SIG-M5 treated with dmso at 0.1 percent for 504 hours (cell line): ENCODE measurements around the gene TNXB.
"Not testable (repeated sequence)": the region's sequence is repeated elsewhere in the genome, so short reads cannot be mapped to it uniquely, and the experiment has no call there.

Experiments
- DNase-seq: peaks from one replicate; lab custom pipeline; 2025; ENCODE audit not compliant: unreplicated experiment; lab: John Stamatoyannopoulos, UW

The TNXB gene

DNA sequence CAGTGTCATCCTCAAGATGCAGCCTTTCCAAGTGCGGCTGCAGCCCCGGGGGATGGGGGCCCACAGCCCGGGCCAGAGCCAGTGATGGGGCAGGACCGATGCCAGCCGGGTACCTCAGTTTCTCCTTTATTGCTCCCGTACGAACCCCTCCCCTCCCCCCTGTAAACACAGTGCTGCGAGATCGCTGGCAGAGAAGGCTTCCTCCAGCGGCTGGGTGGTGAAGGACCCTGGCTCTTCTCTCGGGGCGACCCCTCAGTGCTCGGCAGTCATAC, 68.2 kb downstream of the TNXB start:
- not testable (repeated sequence) for DNase-seq

DNA sequence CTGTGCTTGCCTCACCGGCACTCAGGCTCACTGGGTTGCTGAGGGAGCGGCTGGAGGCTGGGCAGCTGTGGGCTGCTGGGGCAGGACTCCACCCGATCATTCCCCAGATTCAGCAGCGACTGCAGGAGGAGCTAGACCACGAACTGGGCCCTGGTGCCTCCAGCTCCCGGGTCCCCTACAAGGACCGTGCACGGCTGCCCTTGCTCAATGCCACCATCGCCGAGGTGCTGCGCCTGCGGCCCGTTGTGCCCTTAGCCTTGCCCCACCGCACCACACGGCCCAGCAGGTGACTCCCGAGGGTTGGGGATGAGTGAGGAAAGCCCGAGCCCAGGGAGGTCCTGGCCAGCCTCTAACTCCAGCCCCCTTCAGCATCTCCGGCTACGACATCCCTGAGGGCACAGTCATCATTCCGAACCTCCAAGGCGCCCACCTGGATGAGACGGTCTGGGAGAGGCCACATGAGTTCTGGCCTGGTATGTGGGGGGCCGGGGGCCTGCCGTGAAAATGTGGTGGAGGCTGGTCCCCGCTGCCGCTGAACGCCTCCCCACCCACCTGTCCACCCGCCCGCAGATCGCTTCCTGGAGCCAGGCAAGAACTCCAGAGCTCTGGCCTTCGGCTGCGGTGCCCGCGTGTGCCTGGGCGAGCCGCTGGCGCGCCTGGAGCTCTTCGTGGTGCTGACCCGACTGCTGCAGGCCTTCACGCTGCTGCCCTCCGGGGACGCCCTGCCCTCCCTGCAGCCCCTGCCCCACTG, 68.7 kb downstream of the TNXB start:
- DNase-seq: not testable (repeated sequence)

GRCh38 chr6:32039321-32040274, 69.5 kb downstream of the TNXB start:
- DNase-seq: not testable (repeated sequence)

DNA sequence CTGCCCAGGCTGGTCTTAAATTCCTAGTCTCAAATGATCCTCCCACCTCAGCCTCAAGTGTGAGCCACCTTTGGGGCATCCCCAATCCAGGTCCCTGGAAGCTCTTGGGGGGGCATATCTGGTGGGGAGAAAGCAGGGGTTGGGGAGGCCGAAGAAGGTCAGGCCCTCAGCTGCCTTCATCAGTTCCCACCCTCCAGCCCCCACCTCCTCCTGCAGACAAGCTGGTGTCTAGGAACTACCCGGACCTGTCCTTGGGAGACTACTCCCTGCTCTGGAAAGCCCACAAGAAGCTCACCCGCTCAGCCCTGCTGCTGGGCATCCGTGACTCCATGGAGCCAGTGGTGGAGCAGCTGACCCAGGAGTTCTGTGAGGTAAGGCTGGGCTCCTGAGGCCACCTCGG, 70.3 kb downstream of the TNXB start:
- DNase-seq: not testable (repeated sequence)

- not testable (repeated sequence) for DNase-seq
These were observed 71.3 kb downstream of the TNXB start, which contains the start of gene CYP21A2 for GRCh38 chr6:32037598-32038524. Gene CYP21A2 (plus strand): TSS chr6:32038415. CDS start chr6:32038423, 8 bp downstream.

GRCh38 chr6:32037136-32037535, 72.0 kb downstream of the TNXB start:
- not testable (repeated sequence) for DNase-seq

DNA sequence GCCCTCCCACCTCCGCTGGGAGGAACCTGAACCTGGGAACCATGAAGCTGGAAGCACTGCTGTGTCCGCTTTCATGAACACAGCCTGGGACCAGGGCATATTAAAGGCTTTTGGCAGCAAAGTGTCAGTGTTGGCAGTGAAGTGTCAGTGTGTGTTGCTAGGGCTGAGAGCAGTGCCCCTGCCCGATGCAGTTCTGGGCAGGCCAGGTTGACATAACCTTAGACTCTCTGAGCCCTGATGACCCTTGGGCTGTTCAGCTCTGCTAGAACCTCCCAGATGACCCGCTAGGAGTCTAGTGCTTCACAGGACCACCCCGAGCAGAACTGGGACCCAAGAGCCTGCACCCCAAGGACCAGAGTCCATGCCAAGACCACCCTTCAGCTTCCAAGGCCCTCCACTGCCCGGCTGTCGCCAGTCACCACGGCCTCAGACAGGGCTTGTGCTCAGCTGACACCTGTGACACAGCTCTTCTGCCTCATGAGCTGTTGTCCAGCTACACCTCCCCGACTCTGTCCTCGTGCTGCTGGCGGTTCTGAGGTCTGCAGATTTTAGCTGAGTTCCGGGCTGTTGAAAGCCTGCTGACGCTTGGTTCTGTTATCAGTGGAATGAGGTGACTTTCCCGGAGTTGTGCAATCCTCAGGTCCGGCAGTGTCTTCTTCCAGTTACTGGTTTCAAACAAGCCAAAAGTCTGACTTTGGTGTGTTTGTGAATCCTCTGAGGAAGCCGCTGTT, 73.7 kb downstream of the TNXB start:
- not testable (repeated sequence) for DNase-seq

DNA sequence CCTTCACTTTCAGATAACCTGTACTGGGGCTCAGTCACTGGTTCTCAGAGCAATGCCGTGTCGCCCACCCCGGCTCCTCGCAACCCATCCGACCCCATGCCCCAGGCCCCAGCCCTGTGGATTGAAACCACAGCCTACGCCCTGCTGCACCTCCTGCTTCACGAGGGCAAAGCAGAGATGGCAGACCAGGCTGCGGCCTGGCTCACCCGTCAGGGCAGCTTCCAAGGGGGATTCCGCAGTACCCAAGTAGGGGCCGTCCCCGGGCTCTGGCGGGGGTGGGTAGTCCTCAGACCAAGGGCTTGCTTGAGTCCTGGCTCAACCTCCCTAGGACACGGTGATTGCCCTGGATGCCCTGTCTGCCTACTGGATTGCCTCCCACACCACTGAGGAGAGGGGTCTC, 79.6 kb downstream of the TNXB start:
- not testable (repeated sequence) for DNase-seq

DNA sequence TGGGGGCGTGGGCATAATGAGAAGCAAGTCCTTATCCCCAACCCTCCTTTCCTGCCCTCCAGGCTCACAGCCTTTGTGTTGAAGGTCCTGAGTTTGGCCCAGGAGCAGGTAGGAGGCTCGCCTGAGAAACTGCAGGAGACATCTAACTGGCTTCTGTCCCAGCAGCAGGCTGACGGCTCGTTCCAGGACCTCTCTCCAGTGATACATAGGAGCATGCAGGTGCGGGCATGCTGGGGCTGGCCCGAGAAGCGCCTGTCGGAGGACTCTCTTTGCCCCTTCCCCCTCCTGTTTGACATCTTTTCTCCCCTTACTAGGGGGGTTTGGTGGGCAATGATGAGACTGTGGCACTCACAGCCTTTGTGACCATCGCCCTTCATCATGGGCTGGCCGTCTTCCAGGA, 80.5 kb downstream of the TNXB start:
- not testable (repeated sequence) for DNase-seq

DNA sequence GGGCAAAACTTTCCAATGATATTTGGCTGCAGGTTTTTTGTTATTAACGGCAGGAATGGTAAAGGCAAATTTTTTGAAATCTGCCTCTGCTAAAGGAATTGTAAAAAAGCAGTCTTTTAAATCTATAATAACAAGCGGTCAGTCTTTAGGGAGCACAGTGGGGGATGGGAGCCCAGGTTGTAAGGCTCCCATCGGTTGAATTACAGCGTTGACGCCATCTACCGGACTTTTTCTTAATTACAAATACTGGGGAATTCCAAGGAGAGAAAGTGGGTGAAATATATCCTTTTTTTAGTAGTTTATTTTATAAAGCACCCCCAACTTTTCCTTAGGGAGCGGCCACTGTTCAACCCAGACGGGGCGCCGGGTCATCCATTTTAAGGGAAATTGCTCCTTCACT, 87.0 kb downstream of the TNXB start:
- DNase-seq: not testable (repeated sequence)

DNA sequence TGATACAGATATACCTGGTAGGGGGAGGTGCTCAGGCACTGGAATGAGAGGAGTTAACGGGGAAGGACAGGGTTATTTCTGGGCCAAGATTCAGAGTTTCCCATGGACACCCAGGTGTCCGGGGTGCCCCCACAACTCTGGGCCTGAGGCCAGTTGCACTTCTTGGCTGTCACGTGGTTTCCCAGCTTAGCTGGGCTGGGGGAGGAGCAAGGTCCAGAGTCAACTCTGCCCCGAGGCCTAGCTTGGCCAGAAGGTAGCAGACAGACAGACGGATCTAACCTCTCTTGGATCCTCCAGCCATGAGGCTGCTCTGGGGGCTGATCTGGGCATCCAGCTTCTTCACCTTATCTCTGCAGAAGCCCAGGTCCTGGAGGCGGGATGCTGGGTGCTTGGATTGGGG, 94.6 kb downstream of the TNXB start, which contains the start of gene C4B:
Gene C4B, plus strand, starts transcription at position 249 of the 400 bp plus-strand sequence. Its CDS starts 51 bp downstream, at position 300.
- DNase-seq: not testable (repeated sequence)

DNA sequence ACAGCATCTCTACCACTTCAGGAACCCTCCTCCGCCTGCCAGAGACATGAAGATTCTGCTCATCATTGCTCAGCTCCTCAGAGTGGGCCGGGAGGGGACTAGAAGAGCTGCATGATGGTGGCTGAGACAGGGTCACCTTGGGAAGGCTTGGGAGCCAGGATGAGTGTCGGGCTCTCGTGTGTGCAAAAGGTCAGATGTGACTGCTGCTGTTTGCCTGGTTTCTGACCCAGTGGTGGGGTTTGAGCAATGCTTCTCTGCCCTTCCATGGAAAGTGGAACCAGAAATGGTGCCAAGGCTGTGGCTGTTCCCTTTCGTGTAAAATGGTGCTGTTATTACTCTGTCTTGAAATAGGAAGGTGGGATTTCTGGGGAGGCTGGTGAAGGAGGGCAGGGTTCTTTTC, 95.4 kb downstream of the TNXB start:
- not testable (repeated sequence) for DNase-seq

DNA sequence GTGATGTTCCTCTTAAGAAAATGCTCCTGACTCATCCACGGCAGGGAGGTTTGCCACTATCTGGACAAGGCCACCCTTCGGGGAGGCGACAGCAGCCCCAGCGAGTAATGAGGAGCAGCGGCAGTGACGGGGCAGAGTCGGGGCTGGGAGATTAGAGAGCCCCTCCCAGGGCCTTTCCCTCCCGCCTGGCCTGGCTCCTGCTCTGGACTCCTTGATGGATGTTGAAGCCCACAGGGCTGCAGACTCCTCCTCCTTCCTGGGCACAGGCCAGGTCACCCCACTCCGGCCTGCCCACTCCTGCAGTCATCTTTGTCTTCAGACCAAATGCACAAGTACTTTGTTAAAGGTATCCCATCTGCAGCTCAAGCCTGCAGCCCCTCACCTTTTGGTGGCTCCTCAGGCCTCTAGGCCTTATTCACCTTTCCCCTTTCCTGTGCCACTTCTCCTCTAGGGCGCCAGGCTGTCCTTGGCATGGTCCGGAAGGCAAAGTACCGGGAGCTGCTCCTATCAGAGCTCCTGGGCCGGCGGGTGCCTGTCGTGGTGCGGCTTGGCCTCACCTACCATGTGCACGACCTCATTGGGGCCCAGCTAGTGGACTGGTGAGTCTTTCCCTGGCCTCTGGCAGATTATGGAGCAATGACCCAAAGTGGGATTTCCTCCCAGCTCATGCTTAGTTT, 96.1 kb downstream of the TNXB start:
- DNase-seq: not testable (repeated sequence)

DNA sequence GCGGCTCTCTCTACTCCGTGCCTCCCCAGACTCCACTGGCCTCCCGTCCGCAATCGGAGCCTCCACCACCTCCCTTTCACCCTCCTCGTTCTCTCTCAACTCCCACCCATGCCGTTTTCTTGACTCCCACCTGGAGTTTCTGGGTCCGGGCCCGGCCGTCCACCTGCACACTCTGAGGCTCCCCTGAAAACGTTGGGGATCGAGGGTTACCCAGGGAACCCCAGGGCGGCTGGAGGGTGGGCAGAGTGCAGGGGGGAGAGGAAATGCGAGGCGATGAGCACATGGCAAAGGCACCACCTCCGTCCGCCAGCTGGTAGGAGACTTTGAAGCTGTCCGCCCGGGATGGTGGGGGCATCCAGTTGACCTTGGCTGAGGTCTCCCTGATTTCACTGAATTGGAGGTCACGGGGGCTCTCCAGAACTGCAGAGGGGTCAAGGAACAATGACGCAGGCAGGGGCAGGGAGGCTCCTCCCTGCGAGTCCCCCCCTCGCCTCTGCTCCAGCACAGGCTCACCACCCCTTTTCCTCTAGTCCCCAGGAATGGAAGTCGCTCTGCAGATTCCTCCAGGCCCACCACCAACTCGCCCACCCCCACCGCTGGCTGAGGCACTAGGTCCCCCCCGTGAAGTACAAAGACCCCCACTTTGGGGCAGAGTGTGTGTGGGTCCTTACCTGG, 98.1 kb downstream of the TNXB start:
- not testable (repeated sequence) for DNase-seq

- DNase-seq: not testable (repeated sequence)
These were observed 99.6 kb downstream of the TNXB start for GRCh38 chr6:32009537-32009936.

- not testable (repeated sequence) for DNase-seq
These were observed 100.5 kb downstream of the TNXB start for GRCh38 chr6:32008616-32009015.

DNA sequence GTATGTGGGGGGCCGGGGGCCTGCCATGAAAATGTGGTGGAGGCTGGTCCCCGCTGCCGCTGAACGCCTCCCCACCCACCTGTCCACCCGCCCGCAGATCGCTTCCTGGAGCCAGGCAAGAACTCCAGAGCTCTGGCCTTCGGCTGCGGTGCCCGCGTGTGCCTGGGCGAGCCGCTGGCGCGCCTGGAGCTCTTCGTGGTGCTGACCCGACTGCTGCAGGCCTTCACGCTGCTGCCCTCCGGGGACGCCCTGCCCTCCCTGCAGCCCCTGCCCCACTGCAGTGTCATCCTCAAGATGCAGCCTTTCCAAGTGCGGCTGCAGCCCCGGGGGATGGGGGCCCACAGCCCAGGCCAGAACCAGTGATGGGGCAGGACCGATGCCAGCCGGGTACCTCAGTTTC, 101.1 kb downstream of the TNXB start:
- DNase-seq: not testable (repeated sequence)

GRCh38 chr6:32007086-32007485, 102.1 kb downstream of the TNXB start:
- DNase-seq: not testable (repeated sequence)

GRCh38 chr6:32005991-32006529, 103.1 kb downstream of the TNXB start:
- DNase-seq: not testable (repeated sequence)
